ENCODE measurements around the gene DGKD. TPM values are rescaled to one million over a fixed set of nuclear protein-coding genes. Genes with fewer than 3 reads are reported as not detected.

Gene DGKD
- total RNA-seq, 4 donors from 2014 or later: 26.3 to 41.3 (median 30.4) TPM

GRCh38 chr2:233461481-233461891 lies 107.2 kb downstream of the DGKD start:
- in situ Hi-C loops (cut with MboI; ENCODE audit: low sequenced_read_pairs in 4 of 4): no loop called here
- TF ChIP-seq POLR2A (IDR thresholded peaks at IDR 0.05) (no peak), CTCF (IDR thresholded peaks at IDR 0.05 in 4 of 5, conservative IDR thresholded peaks at IDR 0.05 in 1 of 5) (no peak)
- no peak overlapping the region for H3K4me3 ChIP-seq
- DNase-seq (no peak), ATAC-seq (peak in 1 of 2 donors; percentile 4)
- intact Hi-C loops (cut with DNase I; ENCODE audit: low total_unique reads): no loop called here
- no peaks in the 10 kb centered on the region for H3K27me3 ChIP-seq
- H3K4me1 ChIP-seq: peaks cover 12 to 13% of the 10 kb centered on the region in 2 donors
- no peaks in the 10 kb centered on the region for H3K9me3 ChIP-seq
- peaks cover 6 to 96% of the 10 kb centered on the region in 2 donors for H3K36me3 ChIP-seq
- H3K27ac ChIP-seq: peak overlapping the region; percentile 77 to 87 (median 82)

- no peaks in the 10 kb centered on the region for H3K27me3 ChIP-seq
- no peaks in the 10 kb centered on the region for H3K9me3 ChIP-seq
- in situ Hi-C loops (cut with MboI; ENCODE audit: low sequenced_read_pairs in 4 of 4) (no loop called here), intact Hi-C loops (cut with DNase I; ENCODE audit: low total_unique reads) (no loop called here)
- H3K4me3 ChIP-seq: no peak overlapping the region
- peaks cover 7 to 96% of the 10 kb centered on the region in 2 donors for H3K36me3 ChIP-seq
- peak overlapping the region in 2 of 4 donors; percentile 9 to 87 for H3K27ac ChIP-seq
- ATAC-seq (no peak), DNase-seq (no peak)
- peaks cover 12 to 13% of the 10 kb centered on the region in 2 donors for H3K4me1 ChIP-seq
- TF ChIP-seq POLR2A (IDR thresholded peaks at IDR 0.05) (no peak), CTCF (IDR thresholded peaks at IDR 0.05 in 4 of 5, conservative IDR thresholded peaks at IDR 0.05 in 1 of 5) (no peak)
These were observed 108.0 kb downstream of the DGKD start for GRCh38 chr2:233462202-233462785.

- intact Hi-C loops (cut with DNase I; ENCODE audit: low total_unique reads): no loop called here
- no peak for TF ChIP-seq POLR2A (IDR thresholded peaks at IDR 0.05)
- TF ChIP-seq CTCF (IDR thresholded peaks at IDR 0.05 in 4 of 5, conservative IDR thresholded peaks at IDR 0.05 in 1 of 5): no peak
- Histone ChIP-seq H3K27ac (no peak overlapping the region), H3K4me1 (peaks cover 12 to 13% of the 10 kb centered on the region in 2 donors), H3K27me3 (no peaks in the 10 kb centered on the region), H3K4me3 (no peak overlapping the region), H3K36me3 (peaks cover 7 to 96% of the 10 kb centered on the region in 2 donors), H3K9me3 (no peaks in the 10 kb centered on the region)
- DNase-seq (peak in 1 of 2 donors; percentile 8), ATAC-seq (no peak)
- in situ Hi-C loops (cut with MboI; ENCODE audit: low sequenced_read_pairs in 4 of 4): no loop called here
These were observed 108.7 kb downstream of the DGKD start for GRCh38 chr2:233462826-233463470.

- Histone ChIP-seq H3K27ac (no peak overlapping the region), H3K4me3 (no peak overlapping the region)
These were observed 109.3 kb downstream of the DGKD start for GRCh38 chr2:233463586-233463985.

More at GRCh38 chr2:233463586-233463985, 109.3 kb downstream of the DGKD start:
- DNase-seq: peak in 1 of 2 donors; percentile 7
- no peaks in the 10 kb centered on the region for H3K27me3 ChIP-seq
- intact Hi-C loops (cut with DNase I; ENCODE audit: low total_unique reads): no loop called here
- H3K9me3 ChIP-seq: no peaks in the 10 kb centered on the region
- H3K4me1 ChIP-seq: peaks cover 12 to 13% of the 10 kb centered on the region in 2 donors
- ATAC-seq: no peak
- in situ Hi-C loops (cut with MboI; ENCODE audit: low sequenced_read_pairs in 4 of 4): no loop called here
- H3K36me3 ChIP-seq: peaks cover 7 to 96% of the 10 kb centered on the region in 2 donors
- TF ChIP-seq CTCF (IDR thresholded peaks at IDR 0.05 in 4 of 5, conservative IDR thresholded peaks at IDR 0.05 in 1 of 5) (no peak), POLR2A (IDR thresholded peaks at IDR 0.05) (no peak)
